Astrocyte (in vitro differentiated cells and primary cell): ENCODE measurements around the gene STMND1.

Source experiments
- EZH2 ChIP-seq: IDR thresholded peaks from 2 replicates; pipeline ENCODE4 v1.6.1; 2012; ENCODE audit warnings: mild to moderate bottlenecking, low read length, inconsistent platforms; ENCODE audit not compliant: insufficient read depth
- TF ChIP-seq, protein P1 (sequence below): IDR thresholded peaks from 2 replicates; pipeline ENCODE4 v1.5.1; 2011; ENCODE audit warnings: low read depth, mild to moderate bottlenecking, inconsistent platforms, low read length, moderate library complexity; ENCODE audit not compliant: insufficient read depth

DNA sequence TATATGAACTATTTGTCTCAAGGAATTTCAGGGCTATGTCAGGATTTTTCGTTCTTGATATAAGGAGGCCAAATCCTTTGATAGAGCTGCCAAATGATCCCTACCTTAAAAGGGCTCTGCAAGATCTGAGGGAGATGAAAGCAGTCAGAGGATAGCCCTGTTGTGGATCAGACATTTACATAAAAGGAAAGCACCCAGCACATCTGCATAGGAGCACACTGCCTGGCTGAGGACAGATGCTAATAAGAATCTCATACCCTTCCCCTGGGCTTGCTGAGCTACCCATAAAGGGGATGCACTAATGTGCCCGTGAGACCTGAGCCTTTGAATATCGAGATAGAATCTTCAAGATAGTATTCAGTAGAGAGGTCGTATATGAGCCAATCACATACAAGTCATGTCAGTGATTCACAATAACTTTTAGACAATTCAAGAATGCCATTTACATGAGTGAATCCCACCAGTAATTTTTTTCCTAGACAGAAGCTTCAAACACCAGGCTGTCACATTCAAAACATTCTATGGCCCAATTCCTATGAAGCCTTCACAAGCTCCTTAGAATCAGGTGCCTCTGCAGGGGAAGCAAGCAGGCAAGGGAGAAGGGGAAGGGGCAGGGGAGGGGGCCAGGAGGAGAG lies 71.1 kb downstream of the STMND1 start:
- TF ChIP-seq EZH2, result no peak
- TF ChIP-seq, protein P1, sequence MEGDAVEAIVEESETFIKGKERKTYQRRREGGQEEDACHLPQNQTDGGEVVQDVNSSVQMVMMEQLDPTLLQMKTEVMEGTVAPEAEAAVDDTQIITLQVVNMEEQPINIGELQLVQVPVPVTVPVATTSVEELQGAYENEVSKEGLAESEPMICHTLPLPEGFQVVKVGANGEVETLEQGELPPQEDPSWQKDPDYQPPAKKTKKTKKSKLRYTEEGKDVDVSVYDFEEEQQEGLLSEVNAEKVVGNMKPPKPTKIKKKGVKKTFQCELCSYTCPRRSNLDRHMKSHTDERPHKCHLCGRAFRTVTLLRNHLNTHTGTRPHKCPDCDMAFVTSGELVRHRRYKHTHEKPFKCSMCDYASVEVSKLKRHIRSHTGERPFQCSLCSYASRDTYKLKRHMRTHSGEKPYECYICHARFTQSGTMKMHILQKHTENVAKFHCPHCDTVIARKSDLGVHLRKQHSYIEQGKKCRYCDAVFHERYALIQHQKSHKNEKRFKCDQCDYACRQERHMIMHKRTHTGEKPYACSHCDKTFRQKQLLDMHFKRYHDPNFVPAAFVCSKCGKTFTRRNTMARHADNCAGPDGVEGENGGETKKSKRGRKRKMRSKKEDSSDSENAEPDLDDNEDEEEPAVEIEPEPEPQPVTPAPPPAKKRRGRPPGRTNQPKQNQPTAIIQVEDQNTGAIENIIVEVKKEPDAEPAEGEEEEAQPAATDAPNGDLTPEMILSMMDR, result no peak
